Smooth muscle cell (in vitro differentiated cells): ENCODE data around the gene CAV3. TPM values are rescaled to one million over a fixed set of nuclear protein-coding genes. Genes with fewer than 3 reads are reported as not detected.

Source experiments
- DNase-seq: peaks from one replicate; lab custom pipeline; 2025; ENCODE audit not compliant: unreplicated experiment; lab: John Stamatoyannopoulos, UW
- H2AFZ ChIP-seq: fragments of 200-600 bp; sonication (generic); 2 replicates; pipeline ENCODE4 v1.6.0; 2016; ENCODE audit warnings: antibody characterized with exemption, low read depth, mild to moderate bottlenecking
- H3F3A ChIP-seq: fragments of 200-600 bp; sonication (generic); 2 replicates; pipeline ENCODE4 v1.6.0; 2017; ENCODE audit warnings: antibody characterized with exemption, low read depth
- H3K27ac ChIP-seq: fragments of 200-600 bp; sonication (generic); 2 replicates; pipeline ENCODE4 v1.5.1; 2016; ENCODE audit warnings: low read depth, mild to moderate bottlenecking
- H3K27me3 ChIP-seq: fragments of 200-600 bp; sonication (generic); 2 replicates; pipeline ENCODE4 v1.6.1; 2016; ENCODE audit warnings: low read depth, mild to moderate bottlenecking
- H3K36me3 ChIP-seq: fragments of 200-600 bp; sonication (generic); 2 replicates; pipeline ENCODE4 v1.5.1; 2016; ENCODE audit warnings: low read depth
- H3K4me1 ChIP-seq: fragments of 200-600 bp; sonication (generic); 2 replicates; pipeline ENCODE4 v1.5.1; 2016; ENCODE audit warnings: low read depth
- H3K4me2 ChIP-seq: fragments of 200-600 bp; sonication (generic); 2 replicates; pipeline ENCODE4 v1.6.0; 2016; ENCODE audit warnings: mild to moderate bottlenecking
- H3K4me3 ChIP-seq: fragments of 200-600 bp; sonication (generic); 2 replicates; pipeline ENCODE4 v1.5.1; 2016; ENCODE audit warnings: mild to moderate bottlenecking
- H3K79me2 ChIP-seq: fragments of 200-600 bp; sonication (generic); 2 replicates; pipeline ENCODE4 v1.6.0; 2016; ENCODE audit warnings: low read depth, mild to moderate bottlenecking
- H3K9ac ChIP-seq: fragments of 200-600 bp; sonication (generic); 2 replicates; pipeline ENCODE4 v1.6.0; 2016; ENCODE audit warnings: low read depth
- H3K9me3 ChIP-seq: fragments of 200-600 bp; sonication (generic); replicated peaks from 2 replicates; pipeline ENCODE4 v1.5.1; 2016; ENCODE audit warnings: low read depth
- H4K20me1 ChIP-seq: fragments of 200-600 bp; sonication (generic); 2 replicates; pipeline ENCODE4 v1.6.0; 2016; ENCODE audit warnings: low read depth
- WGBS: methylation state at CpG from one replicate; pipeline ENCODE4 v1.1.7; 2016; ENCODE audit warnings: low lambda C conversion rate; 5-methylcytosine and 5-hydroxymethylcytosine counted together
- polyA plus RNA-seq: library from polyadenylated mRNA; unstranded; fragments of >200 nt; fragmentation: Nextera tagmentation; extraction: Ambion mirVana; gene quantifications from 2 replicates; pipeline ENCODE4 v1.2.1, GENCODE V29; 2016
- total RNA-seq: library from RNA; depleted of rRNA; stranded (reverse); fragments of >200 nt; gene quantifications from 2 replicates; pipeline ENCODE4 v1.2.3, GENCODE V29; 2014
- TF ChIP-seq, protein P1 (sequence below): fragments of 200-600 bp; sonication (generic); IDR thresholded peaks from 2 replicates; pipeline ENCODE4 v1.5.1; 2017; ENCODE audit warnings: borderline replicate concordance, mild to moderate bottlenecking, antibody characterized with exemption; ENCODE audit not compliant: insufficient read depth, poor library complexity, severe bottlenecking

Gene CAV3
- total and polyA plus RNA-seq, 2 experiments from 2014 or later = not detected

DNA sequence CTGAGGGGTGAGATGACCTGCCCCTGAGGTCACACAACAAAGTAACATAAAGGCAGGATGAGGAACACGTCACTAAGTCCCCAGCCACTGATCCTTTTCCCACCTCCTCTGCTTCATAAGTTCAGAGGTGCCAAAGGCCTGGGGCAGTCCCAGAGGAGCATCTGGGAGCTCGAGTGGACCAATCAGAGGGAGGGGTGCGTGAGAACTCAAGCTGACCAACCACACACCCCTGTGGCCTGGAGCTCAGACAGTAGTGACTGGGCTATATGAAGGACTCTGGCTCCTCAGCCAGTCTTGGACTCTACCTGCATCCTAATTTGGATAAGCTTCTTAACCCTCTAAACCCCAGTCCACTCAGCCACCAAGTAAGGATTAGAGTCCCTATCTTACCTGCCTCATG lies 28.0 kb upstream of the CAV3 start:
- 83% methylated on average over 3 of the region's 3 CpGs for WGBS
- TF ChIP-seq, protein P1, sequence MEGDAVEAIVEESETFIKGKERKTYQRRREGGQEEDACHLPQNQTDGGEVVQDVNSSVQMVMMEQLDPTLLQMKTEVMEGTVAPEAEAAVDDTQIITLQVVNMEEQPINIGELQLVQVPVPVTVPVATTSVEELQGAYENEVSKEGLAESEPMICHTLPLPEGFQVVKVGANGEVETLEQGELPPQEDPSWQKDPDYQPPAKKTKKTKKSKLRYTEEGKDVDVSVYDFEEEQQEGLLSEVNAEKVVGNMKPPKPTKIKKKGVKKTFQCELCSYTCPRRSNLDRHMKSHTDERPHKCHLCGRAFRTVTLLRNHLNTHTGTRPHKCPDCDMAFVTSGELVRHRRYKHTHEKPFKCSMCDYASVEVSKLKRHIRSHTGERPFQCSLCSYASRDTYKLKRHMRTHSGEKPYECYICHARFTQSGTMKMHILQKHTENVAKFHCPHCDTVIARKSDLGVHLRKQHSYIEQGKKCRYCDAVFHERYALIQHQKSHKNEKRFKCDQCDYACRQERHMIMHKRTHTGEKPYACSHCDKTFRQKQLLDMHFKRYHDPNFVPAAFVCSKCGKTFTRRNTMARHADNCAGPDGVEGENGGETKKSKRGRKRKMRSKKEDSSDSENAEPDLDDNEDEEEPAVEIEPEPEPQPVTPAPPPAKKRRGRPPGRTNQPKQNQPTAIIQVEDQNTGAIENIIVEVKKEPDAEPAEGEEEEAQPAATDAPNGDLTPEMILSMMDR = no peak
- no peak overlapping the region for H3K9ac ChIP-seq
- no peak overlapping the region for H3K4me2 ChIP-seq
- H3K4me1 ChIP-seq = no peaks in the 10 kb centered on the region
- no peaks in the 10 kb centered on the region for H3K79me2 ChIP-seq
- no peaks in the 10 kb centered on the region for H3K9me3 ChIP-seq
- H3K27me3 ChIP-seq = peaks cover 7% of the 10 kb centered on the region
- no peaks in the 10 kb centered on the region for H3K36me3 ChIP-seq
- no peak overlapping the region for H3K27ac ChIP-seq
- no peaks in the 10 kb centered on the region for H4K20me1 ChIP-seq
- no peak overlapping the region for H2AFZ ChIP-seq
- no peak overlapping the region for H3K4me3 ChIP-seq
- no peaks in the 10 kb centered on the region for H3F3A ChIP-seq
- DNase-seq = no peak

DNA sequence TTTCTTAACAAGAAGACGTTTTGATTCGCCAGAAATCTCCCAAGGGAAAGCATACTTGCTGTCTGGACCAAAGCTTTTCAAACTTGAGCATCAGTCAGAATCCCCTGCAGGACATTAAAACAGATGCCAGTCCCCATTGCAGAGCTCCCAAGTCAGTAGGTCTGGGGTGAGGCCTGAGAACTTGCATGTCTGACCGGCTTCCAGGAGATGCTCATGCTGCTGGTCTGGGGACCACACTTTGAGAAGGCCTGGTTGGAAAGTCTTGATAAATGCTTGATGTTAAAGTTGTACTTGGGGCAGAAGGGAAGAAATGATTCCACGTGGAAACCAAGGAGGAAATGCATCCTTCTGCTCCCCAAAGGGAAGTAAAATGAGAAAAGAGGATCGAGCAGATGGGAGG lies 24.3 kb upstream of the CAV3 start:
- Histone ChIP-seq H3K9me3 (no peaks in the 10 kb centered on the region), H3F3A (no peaks in the 10 kb centered on the region), H3K27ac (no peak overlapping the region), H3K4me1 (no peaks in the 10 kb centered on the region), H3K4me2 (no peak overlapping the region), H3K79me2 (no peaks in the 10 kb centered on the region), H3K9ac (no peak overlapping the region), H4K20me1 (no peaks in the 10 kb centered on the region), H2AFZ (no peak overlapping the region), H3K27me3 (peaks cover 11% of the 10 kb centered on the region), H3K36me3 (no peaks in the 10 kb centered on the region), H3K4me3 (no peak overlapping the region)
- WGBS = 82% methylated on average over 5 of the region's 5 CpGs
- DNase-seq = no peak
- TF ChIP-seq, protein P1 = no peak

GRCh38 chr3:8709801-8710507 lies 23.6 kb upstream of the CAV3 start:
- Histone ChIP-seq H3K36me3 (no peaks in the 10 kb centered on the region), H3K27me3 (peaks cover 11% of the 10 kb centered on the region), H3K4me3 (no peak overlapping the region), H3K4me2 (no peak overlapping the region), H4K20me1 (no peaks in the 10 kb centered on the region), H2AFZ (no peak overlapping the region), H3K9me3 (no peaks in the 10 kb centered on the region), H3K4me1 (no peaks in the 10 kb centered on the region), H3K79me2 (no peaks in the 10 kb centered on the region), H3K27ac (no peak overlapping the region), H3K9ac (no peak overlapping the region), H3F3A (no peaks in the 10 kb centered on the region)
- 85% methylated on average over 8 of the region's 8 CpGs for WGBS
- DNase-seq = no peak
- TF ChIP-seq, protein P1 = no peak
